Mesenchymal stem cell (in vitro differentiated cells and primary cell): ENCODE results near the gene GALNT7.

Experiments
- DNase-seq: peaks from one replicate; pipeline ENCODE4 v3.0.0-alpha.2; 2013
- H2AFZ ChIP-seq: one replicate; pipeline ENCODE4 v1.6.1; 2013; ENCODE audit warnings: low read depth, mild to moderate bottlenecking, control low read depth, inconsistent platforms, low read length, moderate library complexity
- H2AK5ac ChIP-seq: 2 replicates; pipeline ENCODE4 v1.6.1; 2013; ENCODE audit warnings: low read length, moderate library complexity, mild to moderate bottlenecking, inconsistent platforms; ENCODE audit not compliant: severe bottlenecking
- H2BK120ac ChIP-seq: one replicate; pipeline ENCODE4 v1.6.1; 2013; ENCODE audit warnings: low read depth, mild to moderate bottlenecking, inconsistent platforms, low read length, moderate library complexity
- H2BK12ac ChIP-seq, 2 experiments: one replicate each; pipeline ENCODE4 v1.6.1; 2013; ENCODE audit warnings: inconsistent platforms in 2 of 2, low read length in 2 of 2, mild to moderate bottlenecking in 2 of 2, moderate library complexity in 2 of 2, control low read depth in 1 of 2
- H2BK15ac ChIP-seq: one replicate; pipeline ENCODE4 v1.6.1; 2013; ENCODE audit warnings: mild to moderate bottlenecking, low read depth, inconsistent platforms; ENCODE audit not compliant: poor library complexity, severe bottlenecking
- H2BK5ac ChIP-seq: 2 replicates; pipeline ENCODE4 v1.6.1; 2013; ENCODE audit warnings: low read depth, mild to moderate bottlenecking, low read length, control low read depth, inconsistent platforms; ENCODE audit not compliant: poor library complexity, severe bottlenecking
- H3K14ac ChIP-seq, 2 experiments: one replicate each; pipeline ENCODE4 v1.6.1; 2013; ENCODE audit warnings: inconsistent platforms in 2 of 2, low read length in 2 of 2, control low read depth in 1 of 2, mild to moderate bottlenecking in 1 of 2, moderate library complexity in 1 of 2
- H3K18ac ChIP-seq, 2 experiments: one replicate each; pipeline ENCODE4 v1.6.1; 2013; ENCODE audit warnings: inconsistent platforms in 2 of 2, low read length in 2 of 2, control low read depth in 1 of 2, low read depth in 1 of 2, mild to moderate bottlenecking in 1 of 2
- H3K23ac ChIP-seq, 2 experiments: one replicate each; pipeline ENCODE4 v1.6.1; 2013; ENCODE audit warnings: inconsistent platforms in 2 of 2, low read length in 2 of 2, mild to moderate bottlenecking in 2 of 2, moderate library complexity in 2 of 2, control low read depth in 1 of 2
- H3K27ac ChIP-seq: 2 replicates; pipeline ENCODE4 v1.5.1; 2013; ENCODE audit warnings: mild to moderate bottlenecking, moderate library complexity, low read length, control low read depth, inconsistent platforms; ENCODE audit not compliant: poor library complexity, severe bottlenecking
- H3K27me3 ChIP-seq, 2 experiments: 2 replicates each; pipeline versions ENCODE4 v1.6.1 to v1.7.0; 2013; ENCODE audit warnings: low read length in 2 of 2, mild to moderate bottlenecking in 2 of 2, moderate library complexity in 2 of 2, control low read depth in 1 of 2, inconsistent platforms in 1 of 2; ENCODE audit not compliant: control insufficient read depth in 1 of 2, insufficient read depth in 1 of 2
- H3K36me3 ChIP-seq, 2 experiments: 2 replicates each; pipeline versions ENCODE4 v1.6.1 to v1.7.0; 2013; ENCODE audit warnings: low read length in 2 of 2, control low read depth in 1 of 2, inconsistent platforms in 1 of 2, low read depth in 1 of 2, mild to moderate bottlenecking in 1 of 2; ENCODE audit not compliant: insufficient read depth in 2 of 2, control insufficient read depth in 1 of 2
- H3K4ac ChIP-seq, 2 experiments: one replicate each; pipeline ENCODE4 v1.6.1; 2013; ENCODE audit warnings: inconsistent platforms in 2 of 2, low read length in 2 of 2, mild to moderate bottlenecking in 2 of 2, moderate library complexity in 2 of 2, control low read depth in 1 of 2, low read depth in 1 of 2
- H3K4me1 ChIP-seq: 2 replicates; pipeline ENCODE4 v1.6.1; 2013; ENCODE audit warnings: low read depth, low read length, control low read depth; ENCODE audit not compliant: control insufficient read depth, insufficient read depth
- H3K4me2 ChIP-seq: 2 replicates; pipeline ENCODE4 v1.6.1; 2013; ENCODE audit warnings: low read length, mild to moderate bottlenecking, inconsistent platforms; ENCODE audit not compliant: poor library complexity, severe bottlenecking
- H3K4me3 ChIP-seq, 2 experiments: 2 replicates each; pipeline versions ENCODE4 v1.5.1 to v1.7.0; 2013; ENCODE audit warnings: low read length in 2 of 2, mild to moderate bottlenecking in 2 of 2, control low read depth in 1 of 2, low read depth in 1 of 2; ENCODE audit not compliant: insufficient read depth in 1 of 2
- H3K79me1 ChIP-seq: replicated peaks from 2 replicates; pipeline ENCODE4 v1.6.1; 2013; ENCODE audit warnings: mild to moderate bottlenecking, control low read depth, low read length, inconsistent platforms; ENCODE audit not compliant: poor library complexity, severe bottlenecking
- H3K9ac ChIP-seq: 2 replicates; pipeline ENCODE4 v1.7.0; 2013; ENCODE audit warnings: mild to moderate bottlenecking, low read length, moderate library complexity
- H3K9me3 ChIP-seq: 2 replicates; pipeline ENCODE4 v1.7.0; 2013; ENCODE audit warnings: mild to moderate bottlenecking, low read length; ENCODE audit not compliant: control insufficient read depth
- H4K8ac ChIP-seq: one replicate; pipeline ENCODE4 v1.6.1; 2013; ENCODE audit warnings: inconsistent platforms, mild to moderate bottlenecking, low read length, moderate library complexity
- H4K91ac ChIP-seq: one replicate; pipeline ENCODE4 v1.6.1; 2013; ENCODE audit warnings: mild to moderate bottlenecking, low read length, inconsistent platforms
- WGBS: methylation state at CpG from one replicate; pipeline ENCODE4 v1.1.7; 2013; ENCODE audit warnings: mixed read lengths; 5-methylcytosine and 5-hydroxymethylcytosine counted together

GALNT7 gene

GRCh38 chr4:173334891-173335752, 166.5 kb downstream of the GALNT7 start:
- WGBS: 1% methylated on average over 47 of the region's 52 CpGs
- H3K4me2 ChIP-seq: peak overlapping the region; percentile 96
- H3K9ac ChIP-seq: peak overlapping the region; percentile 94
- DNase-seq: peak; percentile 85
- H4K8ac ChIP-seq: peak overlapping the region; percentile 54
- H3K4ac ChIP-seq: no peak overlapping the region
- H3K23ac ChIP-seq: peak overlapping the region in 1 of 2 experiments; percentile 24
- peaks cover 0 to 24% of the 10 kb centered on the region in 2 experiments for H3K36me3 ChIP-seq
- no peaks in the 10 kb centered on the region for H3K9me3 ChIP-seq
- peak overlapping the region in 1 of 2 experiments; percentile 75 for H3K14ac ChIP-seq
- no peak overlapping the region for H2BK15ac ChIP-seq
- no peaks in the 10 kb centered on the region for H3K4me1 ChIP-seq
- H3K27ac ChIP-seq: peak overlapping the region; percentile 61
- no peak overlapping the region for H4K91ac ChIP-seq
- no peak overlapping the region for H2BK12ac ChIP-seq
- no peaks in the 10 kb centered on the region for H3K79me1 ChIP-seq
- H3K18ac ChIP-seq: peak overlapping the region in 1 of 2 experiments; percentile 73
- peak overlapping the region; percentile 72 to 97 for H3K4me3 ChIP-seq
- no peak overlapping the region for H2BK5ac ChIP-seq
- no peaks in the 10 kb centered on the region for H3K27me3 ChIP-seq
- no peak overlapping the region for H2BK120ac ChIP-seq
- H2AK5ac ChIP-seq: no peak overlapping the region
- H2AFZ ChIP-seq: peak overlapping the region; percentile 98

- H3K79me1 ChIP-seq: no peaks in the 10 kb centered on the region
- no peak overlapping the region for H3K27ac ChIP-seq
- H2BK5ac ChIP-seq: no peak overlapping the region
- no peak overlapping the region for H3K14ac ChIP-seq
- 82% methylated on average over 2 of the region's 2 CpGs for WGBS
- H3K4me2 ChIP-seq: no peak overlapping the region
- DNase-seq: no peak
- H3K18ac ChIP-seq: no peak overlapping the region
- H4K8ac ChIP-seq: no peak overlapping the region
- H3K23ac ChIP-seq: no peak overlapping the region
- no peak overlapping the region for H2BK12ac ChIP-seq
- no peak overlapping the region for H4K91ac ChIP-seq
- no peak overlapping the region for H3K9ac ChIP-seq
- no peaks in the 10 kb centered on the region for H3K9me3 ChIP-seq
- H3K4ac ChIP-seq: no peak overlapping the region
- H3K27me3 ChIP-seq: no peaks in the 10 kb centered on the region
- no peaks in the 10 kb centered on the region for H3K4me1 ChIP-seq
- no peak overlapping the region for H2AK5ac ChIP-seq
- no peak overlapping the region for H2BK120ac ChIP-seq
- peaks cover 0 to 7% of the 10 kb centered on the region in 2 experiments for H3K36me3 ChIP-seq
- no peak overlapping the region for H3K4me3 ChIP-seq
- H2BK15ac ChIP-seq: no peak overlapping the region
- H2AFZ ChIP-seq: no peak overlapping the region
Measured at GRCh38 chr4:173337463-173337862, 168.9 kb downstream of the GALNT7 start.

- no peak overlapping the region for H3K4ac ChIP-seq
- no peak overlapping the region for H2BK120ac ChIP-seq
- H4K8ac ChIP-seq: no peak overlapping the region
- no peak overlapping the region for H3K4me2 ChIP-seq
- H3K36me3 ChIP-seq: no peaks in the 10 kb centered on the region
- H2AK5ac ChIP-seq: no peak overlapping the region
- no peak overlapping the region for H3K9ac ChIP-seq
- no peaks in the 10 kb centered on the region for H3K4me1 ChIP-seq
- H3K9me3 ChIP-seq: no peaks in the 10 kb centered on the region
- no peak overlapping the region for H4K91ac ChIP-seq
- H2AFZ ChIP-seq: no peak overlapping the region
- H3K27me3 ChIP-seq: no peaks in the 10 kb centered on the region
- no peak for DNase-seq
- H3K79me1 ChIP-seq: no peaks in the 10 kb centered on the region
- no peak overlapping the region for H2BK5ac ChIP-seq
- no peak overlapping the region for H2BK12ac ChIP-seq
- no peak overlapping the region for H3K18ac ChIP-seq
- H3K14ac ChIP-seq: no peak overlapping the region
- no peak overlapping the region for H3K23ac ChIP-seq
- 84% methylated on average over 2 of the region's 3 CpGs for WGBS
- H3K4me3 ChIP-seq: no peak overlapping the region
- H3K27ac ChIP-seq: no peak overlapping the region
- H2BK15ac ChIP-seq: no peak overlapping the region
Measured at GRCh38 chr4:173343832-173344397, 175.3 kb downstream of the GALNT7 start.

- 83% methylated on average over 1 of the region's 2 CpGs for WGBS
Measured at GRCh38 chr4:173345648-173346047, 177.0 kb downstream of the GALNT7 start.

More at GRCh38 chr4:173345648-173346047, 177.0 kb downstream of the GALNT7 start:
- no peaks in the 10 kb centered on the region for H3K79me1 ChIP-seq
- no peak overlapping the region for H3K23ac ChIP-seq
- H4K8ac ChIP-seq: no peak overlapping the region
- no peak overlapping the region for H2BK120ac ChIP-seq
- no peak overlapping the region for H3K14ac ChIP-seq
- no peak overlapping the region for H2AFZ ChIP-seq
- H3K4me1 ChIP-seq: no peaks in the 10 kb centered on the region
- H2BK12ac ChIP-seq: no peak overlapping the region
- no peak overlapping the region for H3K4me3 ChIP-seq
- H3K27me3 ChIP-seq: no peaks in the 10 kb centered on the region
- H3K4ac ChIP-seq: no peak overlapping the region
- no peak for DNase-seq
- no peak overlapping the region for H3K18ac ChIP-seq
- H3K9me3 ChIP-seq: no peaks in the 10 kb centered on the region
- no peak overlapping the region for H2AK5ac ChIP-seq
- no peak overlapping the region for H3K9ac ChIP-seq
- H3K27ac ChIP-seq: no peak overlapping the region
- no peaks in the 10 kb centered on the region for H3K36me3 ChIP-seq
- H2BK5ac ChIP-seq: no peak overlapping the region
- no peak overlapping the region for H2BK15ac ChIP-seq
- no peak overlapping the region for H4K91ac ChIP-seq
- no peak overlapping the region for H3K4me2 ChIP-seq
